Epithelial cell of proximal tubule (primary cell): ENCODE results near the gene REPS2. TPM values are rescaled to one million over a fixed set of nuclear protein-coding genes. Genes with fewer than 3 reads are reported as not detected.
A peak's percentile ranks its signal among the peaks of the same experiment; 100 is the strongest.

Source experiments
- DNase-seq: peaks from one replicate; pipeline ENCODE4 v3.0.0-alpha.2; 2011; ENCODE audit warnings: low read depth
- H3K4me3 ChIP-seq: 2 replicates; pipeline ENCODE4 v1.5.1; 2011; ENCODE audit warnings: low read depth, mild to moderate bottlenecking, low read length
- total RNA-seq: library from RNA; depleted of rRNA; stranded (reverse); fragments of >200 nt; gene quantifications from 2 replicates; pipeline ENCODE4 v1.2.3, GENCODE V29; 2015
- TF ChIP-seq, protein P1 (sequence below): conservative IDR thresholded peaks from 2 replicates; pipeline ENCODE4 v1.5.1; 2012; ENCODE audit warnings: low read depth, mild to moderate bottlenecking, low read length

Gene REPS2
- total RNA-seq, 1 donor from 2014 or later = 1.7 TPM

DNA sequence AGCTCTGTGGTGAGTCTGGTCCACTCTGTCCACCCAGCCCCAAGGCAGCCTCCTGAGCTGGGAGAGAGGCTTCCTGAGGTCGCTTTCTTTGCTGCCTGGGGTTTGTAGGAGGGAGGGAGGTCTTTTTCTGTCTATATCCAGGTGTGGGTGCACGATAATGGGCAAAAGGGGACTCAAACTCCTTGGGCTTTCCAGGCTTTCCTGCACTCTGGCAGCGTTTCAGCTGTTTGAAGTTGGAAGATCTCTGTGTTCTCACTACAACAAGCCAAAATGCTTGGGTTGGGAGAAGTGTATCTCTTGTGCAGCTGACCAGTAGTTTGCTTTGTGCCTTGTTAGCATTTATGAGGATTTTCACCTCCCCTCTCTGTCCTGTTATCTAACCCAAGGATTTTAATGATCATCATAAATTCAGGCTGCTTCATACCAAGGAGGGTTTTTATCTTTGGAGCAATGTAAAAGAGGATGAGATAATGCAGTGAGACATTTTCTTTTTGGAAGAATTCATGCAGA is 126.3 kb downstream of the REPS2 start:
- DNase-seq = no peak
- H3K4me3 ChIP-seq = no peak overlapping the region
- TF ChIP-seq, protein P1, sequence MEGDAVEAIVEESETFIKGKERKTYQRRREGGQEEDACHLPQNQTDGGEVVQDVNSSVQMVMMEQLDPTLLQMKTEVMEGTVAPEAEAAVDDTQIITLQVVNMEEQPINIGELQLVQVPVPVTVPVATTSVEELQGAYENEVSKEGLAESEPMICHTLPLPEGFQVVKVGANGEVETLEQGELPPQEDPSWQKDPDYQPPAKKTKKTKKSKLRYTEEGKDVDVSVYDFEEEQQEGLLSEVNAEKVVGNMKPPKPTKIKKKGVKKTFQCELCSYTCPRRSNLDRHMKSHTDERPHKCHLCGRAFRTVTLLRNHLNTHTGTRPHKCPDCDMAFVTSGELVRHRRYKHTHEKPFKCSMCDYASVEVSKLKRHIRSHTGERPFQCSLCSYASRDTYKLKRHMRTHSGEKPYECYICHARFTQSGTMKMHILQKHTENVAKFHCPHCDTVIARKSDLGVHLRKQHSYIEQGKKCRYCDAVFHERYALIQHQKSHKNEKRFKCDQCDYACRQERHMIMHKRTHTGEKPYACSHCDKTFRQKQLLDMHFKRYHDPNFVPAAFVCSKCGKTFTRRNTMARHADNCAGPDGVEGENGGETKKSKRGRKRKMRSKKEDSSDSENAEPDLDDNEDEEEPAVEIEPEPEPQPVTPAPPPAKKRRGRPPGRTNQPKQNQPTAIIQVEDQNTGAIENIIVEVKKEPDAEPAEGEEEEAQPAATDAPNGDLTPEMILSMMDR = no peak

DNA sequence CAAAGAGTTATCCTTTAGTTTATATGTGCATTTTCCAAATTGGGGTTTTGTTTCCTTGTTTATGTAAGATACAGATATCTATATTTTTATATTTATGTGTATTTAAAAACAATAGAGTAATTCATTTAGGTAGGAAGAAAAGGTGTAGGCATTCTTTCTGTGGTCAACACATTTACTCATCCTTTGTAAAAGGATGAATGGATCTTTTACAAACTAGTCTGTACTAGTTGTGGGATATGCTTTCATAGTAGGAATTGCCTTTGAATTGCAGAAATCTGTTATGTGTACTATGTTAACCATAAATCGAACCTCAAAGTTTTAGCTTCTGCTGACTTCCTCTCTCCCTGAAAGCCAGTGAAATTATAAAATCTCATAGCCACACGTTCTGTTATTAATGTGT is 128.5 kb downstream of the REPS2 start:
- H3K4me3 ChIP-seq = no peak overlapping the region
- DNase-seq = no peak
- TF ChIP-seq, protein P1 = no peak

DNA sequence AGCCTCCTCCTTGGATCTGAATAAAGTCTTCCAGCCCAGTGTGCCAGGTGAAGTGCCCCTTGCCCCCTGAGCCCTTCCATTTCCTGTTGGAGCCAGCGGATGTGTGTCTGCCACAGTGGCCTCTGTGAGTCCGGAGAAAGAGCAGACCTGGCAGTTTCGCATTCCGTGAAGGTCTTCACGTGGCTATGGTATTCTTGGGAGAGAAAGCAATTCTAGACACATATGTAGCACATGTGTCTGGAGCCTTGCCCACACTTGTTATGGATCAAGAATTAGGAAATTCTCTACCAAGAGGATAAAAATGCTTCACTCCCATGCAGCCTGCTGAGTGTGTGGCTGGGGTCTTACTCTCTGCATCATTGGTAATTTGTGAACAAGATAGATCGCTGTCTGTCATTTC is 130.9 kb downstream of the REPS2 start:
- TF ChIP-seq, protein P1 = no peak
- H3K4me3 ChIP-seq = no peak overlapping the region
- no peak for DNase-seq

DNA sequence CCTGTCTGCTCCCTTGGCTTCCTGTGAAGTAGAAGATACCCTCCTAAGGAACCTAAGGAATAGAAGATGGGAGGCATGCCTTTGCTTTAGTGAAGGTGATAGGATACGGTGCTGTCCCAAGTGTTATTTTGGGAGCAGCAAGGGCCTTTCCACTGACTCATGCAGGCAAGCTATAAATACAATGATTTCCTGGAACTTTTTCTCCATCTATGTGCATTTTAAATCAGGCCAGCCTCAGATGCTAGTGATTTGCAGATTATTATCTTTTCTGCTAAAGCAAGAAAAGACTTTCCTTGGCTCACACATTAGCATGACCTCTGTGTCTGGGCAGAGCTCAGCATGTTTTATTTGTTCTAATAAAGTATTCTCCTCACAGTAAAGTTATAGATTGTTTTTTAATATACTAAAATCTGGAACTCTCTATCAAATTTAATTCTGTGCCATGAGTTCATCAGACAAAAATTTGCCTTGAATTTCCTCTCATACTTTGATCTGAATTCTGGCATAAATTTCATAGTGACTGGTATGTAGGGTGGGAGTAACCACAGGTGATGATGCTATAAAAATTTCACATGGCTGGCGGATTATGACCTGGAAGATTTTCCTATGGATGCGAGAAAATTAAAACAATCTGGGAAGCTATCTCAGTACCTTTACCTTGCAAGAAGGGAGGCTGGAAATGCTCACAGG is 131.7 kb downstream of the REPS2 start:
- no peak overlapping the region for H3K4me3 ChIP-seq
- DNase-seq = no peak
- TF ChIP-seq, protein P1 = no peak

DNA sequence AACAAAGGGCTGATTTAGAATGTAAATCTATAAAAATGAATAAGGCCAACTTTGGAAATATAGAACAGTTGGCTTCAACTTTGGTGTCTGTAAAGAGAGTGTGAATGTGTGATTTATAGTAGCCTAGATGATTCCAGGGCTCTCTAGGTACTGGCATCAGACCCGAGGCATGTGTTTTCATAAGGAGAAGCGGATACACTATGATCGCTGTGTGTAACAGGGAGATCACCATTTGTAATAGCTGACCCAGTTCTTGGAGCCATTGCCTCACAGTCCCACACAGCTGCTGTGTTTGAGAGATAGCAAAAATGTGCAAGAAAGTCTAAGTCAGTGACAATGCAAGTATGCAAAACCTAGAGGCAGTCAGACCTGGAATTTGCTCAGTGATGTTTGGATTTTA is 135.1 kb downstream of the REPS2 start:
- no peak overlapping the region for H3K4me3 ChIP-seq
- DNase-seq = no peak
- TF ChIP-seq, protein P1 = no peak

DNA sequence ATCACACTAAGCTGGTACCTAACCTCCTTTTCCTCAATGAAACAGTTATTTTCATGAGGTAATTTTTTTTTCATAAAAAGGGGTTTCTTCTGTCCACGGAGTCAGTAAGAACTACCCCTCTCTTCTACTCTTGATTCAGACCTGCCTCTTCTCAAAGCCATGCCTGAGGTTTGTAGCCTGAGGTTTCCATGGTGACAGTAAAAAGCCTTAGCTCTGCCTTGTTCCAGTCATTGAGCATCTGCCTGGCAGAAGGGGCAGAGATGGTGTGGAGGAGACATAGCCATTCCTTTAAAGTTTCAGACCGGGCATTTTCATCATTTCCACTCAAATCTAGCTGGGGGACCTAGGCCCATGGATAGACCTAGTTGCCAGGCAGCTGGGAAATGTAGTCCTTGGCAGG is 135.5 kb downstream of the REPS2 start:
- DNase-seq = no peak
- TF ChIP-seq, protein P1 = no peak
- H3K4me3 ChIP-seq = no peak overlapping the region

DNA sequence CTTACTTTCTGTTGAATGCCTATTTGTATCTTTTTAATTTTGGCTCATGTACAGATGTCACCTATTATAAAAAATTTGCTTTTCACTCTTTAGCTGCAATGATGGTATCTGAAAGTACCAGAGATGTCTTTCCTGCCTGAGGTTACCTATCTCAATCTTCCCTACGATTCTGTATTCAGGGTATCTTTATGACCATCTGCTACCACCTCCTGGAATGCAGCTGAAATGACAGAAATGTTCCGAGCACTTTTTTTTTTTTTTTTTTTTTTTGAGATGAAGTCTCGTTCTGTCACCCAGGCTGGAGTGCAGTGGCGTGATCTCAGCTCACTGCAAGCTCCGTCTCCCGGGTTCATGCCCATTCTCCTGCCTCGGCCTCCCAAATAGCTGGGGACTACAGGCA is 136.4 kb downstream of the REPS2 start:
- DNase-seq = no peak
- TF ChIP-seq, protein P1 = peak; percentile 14
- H3K4me3 ChIP-seq = no peak overlapping the region
